Measurements from ENCODE around the gene B3GLCT. TPM values are rescaled to one million over a fixed set of nuclear protein-coding genes. Genes with fewer than 3 reads are reported as not detected.

B3GLCT gene
- total and polyA plus RNA-seq, 2 of the 13 experiments (the other 11 are each of a cell fraction or from before 2014, with no cell fraction given): 2.0 to 7.1 TPM

GRCh38 chr13:31160857-31161556 is 38.8 kb upstream of the B3GLCT start (continued):
- peak; percentile 95 for TF ChIP-seq AGO1 (IDR thresholded peaks at IDR 0.05; ENCODE audit: low read depth, low read length, poor library complexity, severe bottlenecking)
- no peak for TF ChIP-seq ZNF710 (CRISPR knock-in tag; IDR thresholded peaks at IDR 0.05; ENCODE audit: borderline replicate concordance)
- TF ChIP-seq GFI1 (CRISPR knock-in tag; IDR thresholded peaks at IDR 0.05; ENCODE audit: borderline replicate concordance): no peak
- peak; percentile 32; the same call in 1 of the 2 replicates for TF ChIP-seq SAP130 (CRISPR knock-in tag; IDR thresholded peaks at IDR 0.05; ENCODE audit: low read depth)
- no peak for TF ChIP-seq ZNF781 (CRISPR knock-in tag; IDR thresholded peaks at IDR 0.05; ENCODE audit: borderline replicate concordance, not compliant biosample characterization)
- TF ChIP-seq FOSL1 (CRISPR knock-in tag; IDR thresholded peaks at IDR 0.05; ENCODE audit: borderline replicate concordance): no peak
- TF ChIP-seq, protein P1, sequence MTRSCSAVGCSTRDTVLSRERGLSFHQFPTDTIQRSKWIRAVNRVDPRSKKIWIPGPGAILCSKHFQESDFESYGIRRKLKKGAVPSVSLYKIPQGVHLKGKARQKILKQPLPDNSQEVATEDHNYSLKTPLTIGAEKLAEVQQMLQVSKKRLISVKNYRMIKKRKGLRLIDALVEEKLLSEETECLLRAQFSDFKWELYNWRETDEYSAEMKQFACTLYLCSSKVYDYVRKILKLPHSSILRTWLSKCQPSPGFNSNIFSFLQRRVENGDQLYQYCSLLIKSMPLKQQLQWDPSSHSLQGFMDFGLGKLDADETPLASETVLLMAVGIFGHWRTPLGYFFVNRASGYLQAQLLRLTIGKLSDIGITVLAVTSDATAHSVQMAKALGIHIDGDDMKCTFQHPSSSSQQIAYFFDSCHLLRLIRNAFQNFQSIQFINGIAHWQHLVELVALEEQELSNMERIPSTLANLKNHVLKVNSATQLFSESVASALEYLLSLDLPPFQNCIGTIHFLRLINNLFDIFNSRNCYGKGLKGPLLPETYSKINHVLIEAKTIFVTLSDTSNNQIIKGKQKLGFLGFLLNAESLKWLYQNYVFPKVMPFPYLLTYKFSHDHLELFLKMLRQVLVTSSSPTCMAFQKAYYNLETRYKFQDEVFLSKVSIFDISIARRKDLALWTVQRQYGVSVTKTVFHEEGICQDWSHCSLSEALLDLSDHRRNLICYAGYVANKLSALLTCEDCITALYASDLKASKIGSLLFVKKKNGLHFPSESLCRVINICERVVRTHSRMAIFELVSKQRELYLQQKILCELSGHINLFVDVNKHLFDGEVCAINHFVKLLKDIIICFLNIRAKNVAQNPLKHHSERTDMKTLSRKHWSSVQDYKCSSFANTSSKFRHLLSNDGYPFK (CRISPR knock-in tag; IDR thresholded peaks at IDR 0.05; ENCODE audit: borderline replicate concordance): 0 out of 2 replicates have a peak, but pooled peaks have one; percentile 4
- no peak for TF ChIP-seq MAFG (CRISPR knock-in tag; IDR thresholded peaks at IDR 0.05)
- 0 out of 2 replicates have a peak, but pooled peaks have one; percentile 10 for TF ChIP-seq ZNF563 (CRISPR knock-in tag; IDR thresholded peaks at IDR 0.05)
- TF ChIP-seq, protein P2, sequence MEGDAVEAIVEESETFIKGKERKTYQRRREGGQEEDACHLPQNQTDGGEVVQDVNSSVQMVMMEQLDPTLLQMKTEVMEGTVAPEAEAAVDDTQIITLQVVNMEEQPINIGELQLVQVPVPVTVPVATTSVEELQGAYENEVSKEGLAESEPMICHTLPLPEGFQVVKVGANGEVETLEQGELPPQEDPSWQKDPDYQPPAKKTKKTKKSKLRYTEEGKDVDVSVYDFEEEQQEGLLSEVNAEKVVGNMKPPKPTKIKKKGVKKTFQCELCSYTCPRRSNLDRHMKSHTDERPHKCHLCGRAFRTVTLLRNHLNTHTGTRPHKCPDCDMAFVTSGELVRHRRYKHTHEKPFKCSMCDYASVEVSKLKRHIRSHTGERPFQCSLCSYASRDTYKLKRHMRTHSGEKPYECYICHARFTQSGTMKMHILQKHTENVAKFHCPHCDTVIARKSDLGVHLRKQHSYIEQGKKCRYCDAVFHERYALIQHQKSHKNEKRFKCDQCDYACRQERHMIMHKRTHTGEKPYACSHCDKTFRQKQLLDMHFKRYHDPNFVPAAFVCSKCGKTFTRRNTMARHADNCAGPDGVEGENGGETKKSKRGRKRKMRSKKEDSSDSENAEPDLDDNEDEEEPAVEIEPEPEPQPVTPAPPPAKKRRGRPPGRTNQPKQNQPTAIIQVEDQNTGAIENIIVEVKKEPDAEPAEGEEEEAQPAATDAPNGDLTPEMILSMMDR (CRISPR knock-in tag; IDR thresholded peaks at IDR 0.05): no peak
- TF ChIP-seq, protein P3, sequence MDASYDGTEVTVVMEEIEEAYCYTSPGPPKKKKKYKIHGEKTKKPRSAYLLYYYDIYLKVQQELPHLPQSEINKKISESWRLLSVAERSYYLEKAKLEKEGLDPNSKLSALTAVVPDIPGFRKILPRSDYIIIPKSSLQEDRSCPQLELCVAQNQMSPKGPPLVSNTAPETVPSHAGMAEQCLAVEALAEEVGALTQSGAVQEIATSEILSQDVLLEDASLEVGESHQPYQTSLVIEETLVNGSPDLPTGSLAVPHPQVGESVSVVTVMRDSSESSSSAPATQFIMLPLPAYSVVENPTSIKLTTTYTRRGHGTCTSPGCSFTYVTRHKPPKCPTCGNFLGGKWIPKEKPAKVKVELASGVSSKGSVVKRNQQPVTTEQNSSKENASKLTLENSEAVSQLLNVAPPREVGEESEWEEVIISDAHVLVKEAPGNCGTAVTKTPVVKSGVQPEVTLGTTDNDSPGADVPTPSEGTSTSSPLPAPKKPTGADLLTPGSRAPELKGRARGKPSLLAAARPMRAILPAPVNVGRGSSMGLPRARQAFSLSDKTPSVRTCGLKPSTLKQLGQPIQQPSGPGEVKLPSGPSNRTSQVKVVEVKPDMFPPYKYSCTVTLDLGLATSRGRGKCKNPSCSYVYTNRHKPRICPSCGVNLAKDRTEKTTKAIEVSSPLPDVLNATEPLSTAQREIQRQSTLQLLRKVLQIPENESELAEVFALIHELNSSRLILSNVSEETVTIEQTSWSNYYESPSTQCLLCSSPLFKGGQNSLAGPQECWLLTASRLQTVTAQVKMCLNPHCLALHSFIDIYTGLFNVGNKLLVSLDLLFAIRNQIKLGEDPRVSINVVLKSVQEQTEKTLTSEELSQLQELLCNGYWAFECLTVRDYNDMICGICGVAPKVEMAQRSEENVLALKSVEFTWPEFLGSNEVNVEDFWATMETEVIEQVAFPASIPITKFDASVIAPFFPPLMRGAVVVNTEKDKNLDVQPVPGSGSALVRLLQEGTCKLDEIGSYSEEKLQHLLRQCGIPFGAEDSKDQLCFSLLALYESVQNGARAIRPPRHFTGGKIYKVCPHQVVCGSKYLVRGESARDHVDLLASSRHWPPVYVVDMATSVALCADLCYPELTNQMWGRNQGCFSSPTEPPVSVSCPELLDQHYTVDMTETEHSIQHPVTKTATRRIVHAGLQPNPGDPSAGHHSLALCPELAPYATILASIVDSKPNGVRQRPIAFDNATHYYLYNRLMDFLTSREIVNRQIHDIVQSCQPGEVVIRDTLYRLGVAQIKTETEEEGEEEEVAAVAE (CRISPR knock-in tag; IDR thresholded peaks at IDR 0.05; ENCODE audit: borderline replicate concordance): 0 out of 2 replicates have a peak, but pooled peaks have one; percentile 38
- no peak for TF ChIP-seq TCF7L2 (IDR thresholded peaks at IDR 0.05; ENCODE audit: low read depth, low read length)
